HG03108 (cell line): ENCODE data around the gene CCDC183.

Experiments
- ATAC-seq: cut with Tn5 transposase; IDR thresholded peaks from one replicate; pipeline ENCODE4 v1.9.1; 2021; ENCODE audit warnings: moderate library complexity; ENCODE audit not compliant: unreplicated experiment

The CCDC183 gene

GRCh38 chr9:136847826-136848392, 51.8 kb downstream of the CCDC183 start:
- no peak for ATAC-seq

- ATAC-seq = no peak
These were observed 52.4 kb downstream of the CCDC183 start for GRCh38 chr9:136848393-136849037.

DNA sequence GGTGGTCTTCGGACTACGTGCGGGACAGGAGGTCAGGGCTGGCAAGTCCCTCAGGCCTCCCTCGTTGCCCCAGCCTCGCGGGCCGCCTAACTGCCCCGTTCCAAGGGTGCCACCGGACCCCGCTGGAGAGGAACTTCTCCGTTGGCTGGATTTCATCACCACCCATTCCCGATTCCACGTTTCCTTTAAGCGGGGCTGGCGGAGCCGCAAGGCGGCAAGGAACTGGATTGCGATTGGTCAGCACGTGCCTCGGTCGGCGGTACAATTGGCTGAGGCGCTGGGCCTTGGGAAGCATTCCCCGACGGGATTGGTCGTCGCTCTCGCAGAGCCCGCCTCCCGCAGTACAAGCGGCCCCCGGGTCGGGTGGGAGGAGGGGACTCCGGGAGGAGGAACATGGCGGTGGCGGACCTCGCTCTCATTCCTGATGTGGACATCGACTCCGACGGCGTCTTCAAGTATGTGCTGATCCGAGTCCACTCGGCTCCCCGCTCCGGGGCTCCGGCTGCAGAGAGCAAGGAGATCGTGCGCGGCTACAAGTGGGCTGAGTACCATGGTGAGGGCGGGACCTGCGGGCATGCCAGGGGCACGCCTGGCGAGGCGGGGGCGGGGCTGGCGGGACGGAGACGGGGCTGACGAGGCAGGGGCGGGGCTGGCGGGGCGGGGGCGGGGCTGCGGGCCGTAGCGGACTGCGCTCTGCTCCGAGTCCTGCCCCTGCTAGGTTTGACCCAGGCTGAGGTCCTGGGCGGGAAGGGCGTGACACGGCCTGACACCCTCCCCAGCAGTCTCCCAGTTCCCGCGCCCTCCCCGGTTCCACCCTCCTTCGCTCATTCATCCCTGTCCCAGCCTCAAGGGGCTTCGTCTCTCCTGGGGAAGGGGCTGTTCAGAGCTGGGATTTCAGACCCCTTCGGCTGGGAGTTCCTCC, 53.2 kb downstream of the CCDC183 start, which contains the start of gene PHPT1:
PHPT1 (plus strand) TSS at position 372 of the 922 bp plus-strand sequence; CDS start at position 394, 22 bp downstream.
- ATAC-seq = peak; percentile 76

- ATAC-seq = no peak
These were observed 54.1 kb downstream of the CCDC183 start for GRCh38 chr9:136849960-136850865.

- no peak for ATAC-seq
These were observed 55.0 kb downstream of the CCDC183 start for GRCh38 chr9:136850866-136851775.

GRCh38 chr9:136851941-136852663, 56.0 kb downstream of the CCDC183 start, which contains the start of gene MAMDC4:
TSS of gene MAMDC4 (plus strand) at chr9:136852346. CDS start at chr9:136852417, 71 bp downstream.
- ATAC-seq = no peak

- ATAC-seq = no peak
These were observed 56.8 kb downstream of the CCDC183 start for GRCh38 chr9:136852664-136853595.

DNA sequence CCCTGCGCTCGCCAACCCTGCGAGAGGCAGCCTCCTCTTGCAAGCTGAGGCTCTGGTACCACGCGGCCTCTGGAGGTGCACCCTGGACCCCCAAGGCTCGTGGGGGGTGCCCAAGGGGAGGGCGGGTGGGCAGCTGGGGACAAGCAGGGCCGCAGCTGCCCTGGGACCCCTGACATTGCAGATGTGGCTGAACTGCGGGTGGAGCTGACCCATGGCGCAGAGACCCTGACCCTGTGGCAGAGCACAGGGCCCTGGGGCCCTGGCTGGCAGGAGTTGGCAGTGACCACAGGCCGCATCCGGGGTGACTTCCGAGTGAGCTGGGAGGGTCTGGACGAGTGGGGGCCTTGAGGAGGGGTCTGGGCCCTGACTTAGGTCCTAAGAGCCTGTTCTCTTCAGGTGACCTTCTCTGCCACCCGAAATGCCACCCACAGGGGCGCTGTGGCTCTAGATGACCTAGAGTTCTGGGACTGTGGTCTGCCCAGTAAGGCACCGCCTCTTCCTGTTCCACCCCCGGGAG, 57.5 kb downstream of the CCDC183 start:
- no peak for ATAC-seq

DNA sequence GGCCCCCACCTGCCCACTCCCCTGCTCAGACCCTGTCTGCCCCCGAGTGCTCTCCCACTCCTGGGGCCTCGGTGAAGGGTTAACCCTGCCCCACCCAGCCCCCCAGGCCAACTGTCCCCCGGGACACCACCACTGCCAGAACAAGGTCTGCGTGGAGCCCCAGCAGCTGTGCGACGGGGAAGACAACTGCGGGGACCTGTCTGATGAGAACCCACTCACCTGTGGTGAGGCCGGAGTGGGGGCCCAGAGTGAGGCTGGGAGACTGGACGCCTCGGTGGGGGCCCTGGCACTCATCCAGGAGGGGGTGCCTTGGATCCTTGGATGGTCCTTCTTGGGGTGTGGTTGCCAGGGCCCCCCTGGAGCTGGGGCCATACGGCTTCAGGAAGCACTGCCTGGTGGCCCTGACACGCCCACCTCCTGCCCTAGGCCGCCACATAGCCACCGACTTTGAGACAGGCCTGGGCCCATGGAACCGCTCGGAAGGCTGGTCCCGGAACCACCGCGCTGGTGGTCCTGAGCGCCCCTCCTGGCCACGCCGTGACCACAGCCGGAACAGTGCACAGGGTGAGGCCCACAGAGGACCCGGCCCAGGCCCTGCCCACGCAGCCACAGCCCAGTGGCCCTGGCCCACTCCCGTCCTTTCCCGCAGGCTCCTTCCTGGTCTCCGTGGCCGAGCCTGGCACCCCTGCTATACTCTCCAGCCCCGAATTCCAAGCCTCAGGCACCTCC, 58.1 kb downstream of the CCDC183 start:
- no peak for ATAC-seq

DNA sequence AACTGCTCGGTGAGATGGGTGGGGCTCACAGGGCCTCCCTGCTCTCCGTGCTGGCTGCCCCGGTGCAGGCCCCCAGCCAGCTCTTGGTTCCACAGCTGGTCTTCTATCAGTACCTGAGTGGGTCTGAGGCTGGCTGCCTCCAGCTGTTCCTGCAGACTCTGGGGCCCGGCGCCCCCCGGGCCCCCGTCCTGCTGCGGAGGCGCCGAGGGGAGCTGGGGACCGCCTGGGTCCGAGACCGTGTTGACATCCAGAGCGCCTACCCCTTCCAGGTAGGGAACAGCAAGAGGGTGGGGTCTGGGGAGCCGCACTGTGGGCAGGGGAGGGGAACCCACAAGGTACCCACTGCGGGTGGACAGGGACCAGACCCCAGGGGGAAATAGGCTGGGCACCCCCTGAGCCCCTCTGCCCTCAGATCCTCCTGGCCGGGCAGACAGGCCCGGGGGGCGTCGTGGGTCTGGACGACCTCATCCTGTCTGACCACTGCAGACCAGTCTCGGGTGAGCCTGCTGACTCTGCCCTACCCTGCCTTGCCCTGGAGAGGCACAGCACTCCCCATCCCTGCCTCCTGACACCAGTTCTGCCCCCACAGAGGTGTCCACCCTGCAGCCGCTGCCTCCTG, 58.8 kb downstream of the CCDC183 start:
- no peak for ATAC-seq

DNA sequence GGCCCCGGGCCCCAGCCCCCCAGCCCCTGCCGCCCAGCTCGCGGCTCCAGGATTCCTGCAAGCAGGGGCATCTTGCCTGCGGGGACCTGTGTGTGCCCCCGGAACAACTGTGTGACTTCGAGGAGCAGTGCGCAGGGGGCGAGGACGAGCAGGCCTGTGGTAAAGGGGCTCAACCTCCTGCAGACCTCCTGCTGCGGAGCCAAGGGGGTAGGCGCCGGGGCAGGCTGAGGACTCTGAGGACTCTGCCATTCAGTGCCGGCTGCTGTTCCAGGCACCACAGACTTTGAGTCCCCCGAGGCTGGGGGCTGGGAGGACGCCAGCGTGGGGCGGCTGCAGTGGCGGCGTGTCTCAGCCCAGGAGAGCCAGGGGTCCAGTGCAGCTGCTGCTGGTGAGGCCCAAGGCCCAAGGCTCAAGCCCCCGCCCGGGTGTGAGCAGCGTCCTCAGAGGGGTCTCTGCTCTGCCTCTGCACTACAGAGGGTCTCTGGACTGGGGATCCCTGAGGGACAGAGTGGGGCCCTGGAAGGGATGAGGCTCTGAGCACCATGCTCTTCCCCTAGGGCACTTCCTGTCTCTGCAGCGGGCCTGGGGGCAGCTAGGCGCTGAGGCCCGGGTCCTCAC, 59.4 kb downstream of the CCDC183 start:
- ATAC-seq = no peak

- ATAC-seq = no peak
These were observed 59.9 kb downstream of the CCDC183 start for GRCh38 chr9:136856079-136856476.

DNA sequence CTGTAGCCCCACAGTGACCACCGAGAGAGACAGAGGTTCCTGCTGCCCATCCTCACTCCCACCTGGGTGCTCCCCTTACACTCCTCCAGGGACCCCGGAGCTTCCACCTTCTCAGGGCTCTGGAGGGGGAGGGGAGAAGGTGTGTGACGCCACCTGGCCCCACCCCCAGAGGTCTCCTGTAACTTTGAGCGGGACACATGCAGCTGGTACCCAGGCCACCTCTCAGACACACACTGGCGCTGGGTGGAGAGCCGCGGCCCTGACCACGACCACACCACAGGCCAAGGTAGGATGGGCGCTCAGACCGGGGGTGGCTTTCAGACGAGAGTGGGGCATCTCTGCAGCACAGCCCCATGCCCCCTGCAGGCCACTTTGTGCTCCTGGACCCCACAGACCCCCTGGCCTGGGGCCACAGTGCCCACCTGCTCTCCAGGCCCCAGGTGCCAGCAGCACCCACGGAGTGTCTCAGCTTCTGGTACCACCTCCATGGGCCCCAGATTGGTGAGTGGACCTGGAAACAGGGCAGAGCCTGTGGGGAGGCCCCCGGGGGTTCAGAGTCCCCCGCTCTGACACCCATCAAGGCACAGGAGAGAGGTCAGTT, 60.5 kb downstream of the CCDC183 start:
- ATAC-seq = no peak

- no peak for ATAC-seq
These were observed 61.0 kb downstream of the CCDC183 start for GRCh38 chr9:136857166-136857565.
